OCI-M1 (cell line): ENCODE measurements around the gene PTPN4.

Experiments
- DNase-seq: peaks from one replicate; lab custom pipeline; 2025; lab: John Stamatoyannopoulos, UW

The PTPN4 gene, protein sequence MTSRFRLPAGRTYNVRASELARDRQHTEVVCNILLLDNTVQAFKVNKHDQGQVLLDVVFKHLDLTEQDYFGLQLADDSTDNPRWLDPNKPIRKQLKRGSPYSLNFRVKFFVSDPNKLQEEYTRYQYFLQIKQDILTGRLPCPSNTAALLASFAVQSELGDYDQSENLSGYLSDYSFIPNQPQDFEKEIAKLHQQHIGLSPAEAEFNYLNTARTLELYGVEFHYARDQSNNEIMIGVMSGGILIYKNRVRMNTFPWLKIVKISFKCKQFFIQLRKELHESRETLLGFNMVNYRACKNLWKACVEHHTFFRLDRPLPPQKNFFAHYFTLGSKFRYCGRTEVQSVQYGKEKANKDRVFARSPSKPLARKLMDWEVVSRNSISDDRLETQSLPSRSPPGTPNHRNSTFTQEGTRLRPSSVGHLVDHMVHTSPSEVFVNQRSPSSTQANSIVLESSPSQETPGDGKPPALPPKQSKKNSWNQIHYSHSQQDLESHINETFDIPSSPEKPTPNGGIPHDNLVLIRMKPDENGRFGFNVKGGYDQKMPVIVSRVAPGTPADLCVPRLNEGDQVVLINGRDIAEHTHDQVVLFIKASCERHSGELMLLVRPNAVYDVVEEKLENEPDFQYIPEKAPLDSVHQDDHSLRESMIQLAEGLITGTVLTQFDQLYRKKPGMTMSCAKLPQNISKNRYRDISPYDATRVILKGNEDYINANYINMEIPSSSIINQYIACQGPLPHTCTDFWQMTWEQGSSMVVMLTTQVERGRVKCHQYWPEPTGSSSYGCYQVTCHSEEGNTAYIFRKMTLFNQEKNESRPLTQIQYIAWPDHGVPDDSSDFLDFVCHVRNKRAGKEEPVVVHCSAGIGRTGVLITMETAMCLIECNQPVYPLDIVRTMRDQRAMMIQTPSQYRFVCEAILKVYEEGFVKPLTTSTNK

DNA sequence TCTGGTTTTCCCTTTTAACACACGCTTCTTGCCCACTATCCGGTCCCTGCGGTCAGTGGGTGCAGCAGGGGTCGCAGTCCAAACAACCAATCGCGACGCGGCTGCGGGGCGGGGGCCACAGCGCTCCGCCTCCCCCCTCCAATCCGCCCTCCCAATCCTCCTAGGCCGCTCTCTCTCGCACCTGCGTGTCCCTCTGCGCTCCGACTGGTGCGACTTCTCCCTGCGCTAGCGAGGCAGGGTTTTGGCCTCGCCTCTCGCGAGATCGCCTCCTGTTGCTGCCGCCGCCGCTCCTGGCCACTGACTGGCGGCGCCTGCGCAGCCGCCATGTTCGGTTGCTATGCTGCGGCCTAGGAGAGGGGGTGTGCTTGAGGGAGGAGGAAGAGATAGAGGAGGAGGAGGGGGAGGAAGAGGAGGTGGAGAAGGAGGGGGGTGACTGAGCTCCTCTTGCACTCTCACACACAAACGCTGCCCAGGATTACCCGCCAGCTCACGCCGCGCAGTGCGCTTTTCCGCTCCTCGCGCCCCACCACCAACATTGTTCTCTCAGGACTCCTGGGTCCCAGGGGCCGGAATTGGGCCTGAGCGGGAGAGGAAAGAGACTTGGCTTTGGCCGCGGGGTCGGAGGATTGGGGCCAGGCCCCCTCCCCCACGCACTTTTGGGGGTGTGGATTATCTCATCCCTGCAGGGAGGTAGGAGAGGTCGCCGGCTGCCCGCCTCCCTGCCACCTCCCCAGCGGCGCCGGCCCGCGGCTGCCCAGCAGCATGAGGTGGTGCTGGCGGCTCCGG lies at the start of gene PTPN4:
PTPN4 (plus strand) TSS at position 472 of the 786 bp plus-strand sequence. CDS start 49,932 bp downstream, outside the sequence.
- peak; percentile 98 for DNase-seq

DNA sequence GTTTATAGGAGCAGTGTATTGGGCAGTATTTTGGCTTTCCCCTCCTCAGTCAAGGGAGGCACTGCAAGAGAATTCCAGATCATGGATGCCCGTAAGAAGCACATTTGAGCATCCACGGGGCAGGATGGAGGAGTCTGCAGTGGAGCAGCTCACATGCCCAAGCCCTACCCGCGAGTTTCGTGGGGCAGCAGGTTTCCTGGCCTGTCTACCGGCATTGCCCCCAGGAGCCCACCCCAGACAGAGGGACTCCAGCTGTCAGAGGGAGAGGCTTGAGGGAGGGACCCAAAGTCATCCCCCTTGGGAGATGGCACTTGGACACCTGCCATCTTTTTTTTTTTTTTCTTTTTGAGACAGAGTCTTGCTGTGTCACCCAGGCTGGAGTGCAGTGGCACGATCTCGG lies 49.4 kb upstream of the PTPN4 start:
- no peak for DNase-seq

DNA sequence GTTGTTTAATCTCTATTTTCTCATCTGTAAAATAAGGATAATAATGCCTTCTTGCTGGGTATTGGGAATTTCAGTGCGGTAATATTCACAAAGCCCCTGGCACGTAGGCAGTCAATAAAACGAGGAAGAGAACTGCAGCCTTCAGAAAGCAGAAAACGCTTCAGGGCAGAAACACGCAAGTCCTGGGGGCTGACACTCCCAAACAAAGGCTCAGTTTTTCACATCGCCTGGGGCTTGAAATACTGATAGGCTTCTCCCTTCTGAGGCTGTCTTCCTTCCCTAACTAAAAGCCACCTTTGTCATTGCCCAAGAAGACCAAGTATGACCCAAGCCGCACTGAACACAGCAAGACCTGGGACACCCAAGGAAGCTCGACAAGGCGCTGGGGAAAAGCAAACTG lies 48.4 kb upstream of the PTPN4 start:
- no peak for DNase-seq

DNA sequence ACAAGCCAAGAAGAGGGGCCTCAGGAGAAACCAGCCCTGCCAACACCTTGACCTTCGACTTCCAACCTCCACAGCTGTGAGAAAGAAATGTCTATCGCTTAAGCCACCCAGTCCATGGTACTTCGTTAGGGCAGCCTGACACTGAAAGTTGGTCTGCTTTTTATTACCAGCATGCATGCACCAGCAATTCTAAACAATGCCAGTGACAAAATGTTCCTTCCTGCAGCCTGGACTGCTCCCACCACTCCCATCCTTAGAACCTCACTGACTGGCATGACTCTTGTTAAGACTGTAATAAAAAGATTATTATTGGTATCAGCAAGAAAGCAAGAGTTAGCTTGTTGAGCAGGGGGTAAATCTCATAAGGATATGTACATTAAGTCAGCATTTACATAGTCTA lies 47.2 kb upstream of the PTPN4 start:
- no peak for DNase-seq

DNA sequence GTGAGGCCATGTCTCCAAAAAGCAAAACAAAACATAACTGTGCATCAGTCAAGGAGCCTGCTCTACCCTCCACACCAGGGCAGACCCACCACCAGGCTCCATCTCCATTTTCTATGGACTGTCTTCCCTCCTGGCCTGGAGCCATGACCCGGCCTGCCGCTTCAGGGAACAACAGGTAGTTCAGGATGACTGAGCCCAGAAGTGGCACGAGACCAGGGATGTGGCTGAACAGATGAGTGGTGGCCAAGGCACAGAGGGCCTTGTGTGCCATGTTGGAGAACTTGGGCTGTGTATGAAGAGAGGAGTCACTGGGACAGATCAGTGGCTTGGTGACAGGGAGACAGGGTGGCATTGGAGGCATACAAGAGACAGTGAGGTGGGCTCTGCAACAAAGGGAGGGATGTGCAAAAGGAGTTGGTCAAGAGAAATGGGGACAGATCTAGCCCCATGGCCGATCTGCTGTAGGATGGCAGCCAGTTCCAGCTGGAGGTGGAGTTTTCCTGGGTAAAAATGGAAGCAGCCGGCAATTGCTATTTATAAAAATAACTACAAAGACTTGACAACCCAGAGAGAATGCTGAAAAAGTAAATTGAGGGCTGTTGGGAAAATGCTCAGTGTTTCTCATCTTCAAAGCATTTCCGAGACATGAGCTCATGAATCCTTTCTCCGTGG lies 45.8 kb upstream of the PTPN4 start:
- DNase-seq, result no peak

DNA sequence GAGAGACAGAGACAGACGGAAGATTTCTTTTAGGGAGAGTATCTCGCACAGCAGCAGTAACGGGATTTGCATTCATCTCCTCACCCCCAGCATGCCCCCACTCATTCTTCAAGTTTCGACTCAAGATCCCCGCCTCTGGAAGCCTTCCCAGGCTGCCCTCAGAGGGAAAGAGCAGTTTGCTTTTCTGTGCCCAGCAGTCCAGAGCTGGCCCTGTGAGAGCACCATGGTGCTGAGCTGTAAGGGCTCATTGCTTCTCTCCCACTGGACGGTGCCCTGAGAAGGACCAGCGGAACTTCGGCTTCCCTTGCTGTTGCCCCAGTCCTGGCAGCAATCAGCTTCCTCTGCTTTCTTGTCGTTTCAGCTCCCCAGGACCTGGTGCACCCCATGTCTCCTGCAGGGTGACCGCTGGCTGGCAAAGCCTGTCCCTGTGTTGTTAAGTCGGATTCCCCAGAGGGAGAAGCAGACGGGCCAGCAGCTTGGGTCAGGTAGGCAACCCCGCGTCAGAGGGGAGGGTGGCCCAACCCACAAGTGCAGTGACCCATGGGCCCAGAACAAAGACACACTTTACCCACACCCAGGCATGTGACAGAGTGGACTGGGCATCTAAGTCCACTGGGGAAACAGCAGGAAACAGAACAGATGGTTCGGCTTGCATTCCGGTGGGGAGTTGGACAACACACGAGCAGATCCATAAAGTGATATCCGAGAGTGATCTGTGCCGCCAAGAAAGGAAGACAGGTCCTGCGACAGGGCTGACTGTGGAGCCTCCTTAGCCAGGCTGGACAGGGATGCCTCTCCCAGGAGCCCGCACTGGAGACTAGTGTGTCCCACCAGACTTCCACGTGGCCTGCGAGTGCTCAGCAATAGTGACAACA lies 44.1 kb upstream of the PTPN4 start:
- no peak for DNase-seq

DNA sequence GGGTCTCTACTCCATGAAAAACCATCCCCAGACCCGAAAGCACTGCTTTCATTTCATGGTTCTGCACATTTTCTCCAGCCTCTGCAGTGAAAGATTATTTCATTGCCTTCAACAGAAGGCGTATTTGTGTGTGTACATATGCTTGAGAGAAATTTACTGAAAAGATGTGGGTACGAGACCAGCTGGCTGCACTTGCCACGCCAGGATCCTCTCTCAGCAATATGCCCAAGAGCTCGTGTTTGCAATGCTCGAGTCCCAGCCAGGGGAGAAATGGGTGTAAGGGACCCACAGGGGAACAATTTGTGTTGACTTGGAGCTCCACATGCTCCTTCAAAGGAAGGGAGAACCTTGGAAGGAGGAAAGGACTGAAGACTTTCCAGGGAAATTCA lies 43.4 kb upstream of the PTPN4 start:
- no peak for DNase-seq

DNA sequence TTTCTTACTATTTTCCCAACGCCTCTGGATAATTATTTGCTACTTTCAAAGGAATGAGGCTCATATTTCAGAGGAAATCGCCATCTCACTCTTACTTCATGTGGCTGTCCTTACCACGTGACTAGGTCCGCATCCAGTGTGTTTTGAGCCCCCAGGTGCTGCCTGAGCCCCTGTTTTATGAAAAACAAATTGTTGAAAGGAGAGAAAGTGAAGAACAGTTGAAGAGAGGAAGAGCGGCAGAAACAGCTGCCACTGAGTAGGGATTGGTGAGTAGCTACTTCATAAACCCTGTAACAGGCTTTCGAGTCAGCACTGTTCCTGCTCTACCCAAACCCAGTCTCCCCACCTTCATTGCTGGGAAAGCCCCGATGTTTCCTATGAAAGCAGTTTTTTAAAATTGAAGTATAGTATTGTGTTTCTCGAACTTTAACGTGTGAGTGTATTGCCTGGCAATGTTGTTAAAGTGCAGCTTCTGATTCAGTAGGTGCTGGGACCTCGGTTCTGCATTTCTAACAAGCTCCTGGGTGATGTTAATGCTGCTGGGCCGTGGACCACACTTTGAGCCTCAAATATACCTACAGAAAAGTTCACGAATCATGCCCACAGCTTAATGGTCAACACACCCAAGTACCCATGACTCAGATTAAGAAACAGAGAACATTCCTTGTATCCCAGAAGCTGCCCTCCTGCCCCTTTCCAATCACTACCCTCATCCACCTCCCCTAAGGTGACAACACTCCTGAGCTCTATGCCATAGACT lies 41.0 kb upstream of the PTPN4 start:
- DNase-seq, result no peak

DNA sequence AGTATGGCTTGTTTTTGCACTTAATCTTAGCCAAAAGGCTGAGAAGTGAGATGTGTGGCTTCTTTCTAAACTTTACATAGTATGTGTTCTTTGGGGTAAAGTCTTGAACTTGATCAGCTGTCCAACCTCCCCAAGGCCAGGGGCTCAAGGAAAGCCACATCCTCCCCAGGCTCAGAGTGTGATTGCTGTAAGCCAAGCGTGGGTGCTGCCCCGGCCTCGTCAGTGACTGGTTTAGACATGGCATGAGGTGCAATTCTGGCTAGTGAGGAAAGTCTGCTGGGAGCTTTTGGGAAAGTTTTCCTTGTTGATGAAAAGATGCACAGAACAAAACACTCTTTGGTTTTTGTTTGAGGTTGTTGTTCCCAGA lies 40.5 kb upstream of the PTPN4 start:
- DNase-seq, result no peak

DNA sequence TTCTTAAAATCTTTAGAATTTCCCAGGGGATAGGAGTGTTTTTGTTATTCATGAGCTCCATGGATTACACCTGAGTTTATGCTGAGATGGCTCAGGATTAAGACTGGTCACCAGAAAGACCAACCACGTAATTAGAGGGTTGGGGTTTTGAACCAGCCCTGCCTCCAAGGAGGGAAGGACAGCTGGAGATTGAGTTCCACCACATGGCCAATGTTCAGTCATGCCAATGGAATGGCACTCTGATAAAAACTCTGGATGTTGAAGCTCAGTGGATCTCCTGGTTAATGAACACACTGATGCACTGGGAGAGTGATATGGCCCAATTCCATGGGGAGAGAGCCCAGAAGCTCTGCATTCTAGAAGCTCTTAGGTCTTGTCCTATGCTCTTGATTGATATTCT lies 38.7 kb upstream of the PTPN4 start:
- no peak for DNase-seq

DNA sequence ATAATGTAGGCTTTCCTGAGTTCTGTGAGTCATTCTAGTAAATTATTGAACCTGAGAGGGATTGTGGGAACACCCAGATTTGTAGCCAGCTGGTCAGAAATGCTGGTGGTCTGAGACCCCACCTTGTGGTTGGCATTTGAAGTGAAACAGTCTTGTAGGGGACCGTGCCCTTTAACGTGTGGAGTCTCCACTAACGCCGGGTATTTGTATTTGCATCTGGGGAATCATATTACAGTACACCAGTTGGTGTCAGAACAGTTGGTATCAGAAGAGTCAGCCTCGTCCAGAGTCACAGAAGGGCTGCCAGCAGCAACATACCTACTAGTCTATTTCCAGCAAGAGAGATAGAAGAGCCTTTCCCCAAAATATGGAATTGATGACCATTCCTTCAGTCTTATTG lies 38.3 kb upstream of the PTPN4 start:
- no peak for DNase-seq

DNA sequence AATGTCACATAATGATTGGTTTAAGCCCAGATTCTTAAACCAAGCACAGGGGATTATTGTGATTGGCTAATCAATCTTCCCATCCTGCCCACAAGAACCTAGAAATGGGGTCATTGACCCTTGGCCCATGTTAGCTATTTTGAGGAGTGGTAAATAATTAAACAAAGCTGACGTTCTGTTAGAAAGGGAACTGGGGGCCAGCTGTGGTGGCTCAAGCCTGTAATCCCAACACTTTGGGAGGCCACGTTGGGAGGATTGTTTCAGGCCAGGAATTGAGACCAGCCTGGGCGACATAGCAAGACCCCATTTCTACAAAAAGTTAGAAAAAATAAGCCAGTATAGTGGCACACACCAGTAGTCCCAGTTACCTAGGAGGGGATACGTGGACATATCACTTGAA lies 37.8 kb upstream of the PTPN4 start:
- no peak for DNase-seq

DNA sequence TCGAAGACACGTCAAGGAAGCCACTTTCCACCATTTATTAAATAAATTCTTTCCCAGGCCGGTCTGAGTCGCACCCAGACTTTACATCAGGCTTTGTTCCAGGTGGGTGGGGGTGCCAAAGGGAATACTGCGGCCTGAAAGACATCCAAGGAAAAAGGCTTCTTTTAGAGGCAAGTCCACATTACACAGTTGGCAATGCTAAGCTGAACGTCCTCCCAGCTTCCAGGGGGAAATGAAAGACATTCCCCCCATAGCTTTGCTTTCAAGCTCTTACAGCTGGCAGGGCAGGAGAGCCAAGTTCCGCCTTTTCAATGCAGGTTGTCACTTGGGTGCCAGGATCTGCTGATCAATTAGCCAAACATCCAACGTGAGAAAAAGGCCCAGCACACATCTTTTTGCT lies 36.5 kb upstream of the PTPN4 start:
- no peak for DNase-seq

DNA sequence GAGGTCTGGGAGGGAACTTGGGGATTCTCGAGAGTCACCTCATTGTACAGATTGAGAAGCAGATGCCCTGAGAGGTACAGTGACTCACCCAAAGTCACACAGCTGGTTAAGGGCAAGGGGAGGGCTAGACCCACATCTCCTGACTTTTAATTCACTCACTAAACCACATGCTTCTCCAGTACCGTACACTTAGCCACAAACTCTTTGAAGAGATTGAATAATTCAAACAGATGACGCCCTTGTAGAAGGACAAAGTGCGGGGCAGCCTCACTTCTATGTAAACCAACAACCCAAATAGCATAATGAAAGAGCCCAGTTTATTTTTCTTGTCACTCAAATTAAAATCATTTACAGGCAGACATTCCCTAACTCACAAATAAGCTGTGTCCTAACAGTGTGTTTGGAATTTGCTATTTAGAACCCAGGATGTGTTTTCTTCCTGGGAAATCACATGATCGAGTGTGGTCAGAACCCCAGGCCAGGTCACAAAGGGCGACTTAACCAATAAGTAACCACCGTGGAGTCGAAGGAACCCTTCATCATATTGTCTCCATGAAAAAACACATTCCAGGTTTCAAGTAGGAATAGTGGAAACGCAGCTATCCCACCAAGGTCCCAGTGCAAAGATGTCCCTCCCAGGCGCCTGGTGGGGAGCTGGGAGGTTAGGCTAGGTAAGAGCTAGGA lies 35.8 kb upstream of the PTPN4 start:
- no peak for DNase-seq

DNA sequence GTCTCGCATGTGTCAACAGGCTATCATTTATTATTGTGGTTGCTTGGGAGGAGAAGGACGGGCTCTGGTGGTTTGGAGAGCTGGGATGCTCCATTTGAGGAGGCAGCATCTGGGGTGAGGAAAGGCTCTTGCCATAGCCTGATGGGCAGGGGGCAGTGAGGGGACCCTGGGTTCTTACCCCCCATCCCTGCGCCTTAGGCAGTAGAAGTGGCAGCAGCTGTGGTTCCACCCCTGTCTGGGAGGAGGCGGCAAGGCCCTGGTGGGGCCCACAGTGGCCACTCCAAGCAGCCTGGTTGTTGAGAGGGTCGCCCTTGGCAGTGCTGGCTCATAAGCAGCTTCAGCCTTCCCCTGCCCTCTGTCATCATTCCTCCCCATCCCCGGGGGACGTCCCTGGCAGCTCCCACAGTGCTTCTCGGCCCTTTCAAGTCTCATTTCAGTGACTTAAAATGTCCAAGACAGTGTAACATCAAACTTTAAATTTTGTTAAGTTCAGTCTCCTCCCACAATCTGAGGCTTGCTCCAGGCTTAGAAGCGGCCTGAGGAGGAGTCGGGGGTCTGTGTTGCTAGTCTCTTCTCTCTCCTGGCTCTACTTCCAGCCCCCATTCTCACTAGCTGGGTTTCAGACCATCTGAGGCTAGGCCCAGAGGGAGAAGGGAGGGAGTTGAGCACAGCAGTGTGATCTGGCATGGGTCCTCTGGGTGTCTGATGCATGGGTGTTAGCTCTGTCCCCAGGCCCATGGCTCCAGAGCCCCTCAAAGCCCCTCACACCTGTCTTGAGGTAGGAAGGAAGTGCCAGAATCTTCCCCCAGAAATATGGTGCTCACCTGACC lies 34.9 kb upstream of the PTPN4 start:
- DNase-seq, result no peak

DNA sequence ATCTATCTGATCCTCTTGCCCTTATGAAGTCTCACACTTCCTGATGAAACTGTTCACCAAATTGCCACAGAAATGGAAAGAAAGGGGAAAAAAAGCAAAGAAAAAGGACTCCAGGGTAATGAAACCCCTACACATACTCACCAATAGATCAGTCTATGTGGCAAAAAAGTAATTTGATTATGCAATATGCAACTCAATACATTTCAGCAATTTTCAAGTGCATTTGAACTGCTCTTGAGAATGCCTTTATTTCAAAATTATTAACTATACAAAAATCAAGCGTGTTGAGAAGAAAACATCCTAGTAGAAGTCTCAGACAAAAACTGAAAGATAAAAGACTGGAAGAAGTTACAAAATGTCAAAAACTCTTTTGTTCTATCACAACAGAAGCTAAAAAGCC lies 32.2 kb upstream of the PTPN4 start:
- no peak for DNase-seq

DNA sequence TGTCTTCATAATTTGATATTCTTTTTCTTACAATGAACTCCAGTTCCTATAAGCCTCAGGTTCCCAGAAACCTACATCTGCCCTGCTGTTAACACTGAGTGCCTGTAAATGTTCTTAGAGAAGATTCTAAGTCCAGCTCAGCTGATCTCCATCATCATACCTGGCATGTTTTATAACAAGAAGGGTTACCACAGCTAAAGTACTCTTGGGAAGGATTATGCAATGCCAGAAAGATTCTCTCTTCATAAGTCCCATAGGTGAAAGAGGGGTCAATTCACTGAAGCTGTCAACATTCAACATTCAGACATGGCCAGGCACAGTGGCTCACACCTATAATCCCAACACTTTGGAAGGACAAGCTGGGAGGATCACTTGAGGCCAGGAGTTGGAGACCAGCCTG lies 31.3 kb upstream of the PTPN4 start:
- DNase-seq, result no peak

DNA sequence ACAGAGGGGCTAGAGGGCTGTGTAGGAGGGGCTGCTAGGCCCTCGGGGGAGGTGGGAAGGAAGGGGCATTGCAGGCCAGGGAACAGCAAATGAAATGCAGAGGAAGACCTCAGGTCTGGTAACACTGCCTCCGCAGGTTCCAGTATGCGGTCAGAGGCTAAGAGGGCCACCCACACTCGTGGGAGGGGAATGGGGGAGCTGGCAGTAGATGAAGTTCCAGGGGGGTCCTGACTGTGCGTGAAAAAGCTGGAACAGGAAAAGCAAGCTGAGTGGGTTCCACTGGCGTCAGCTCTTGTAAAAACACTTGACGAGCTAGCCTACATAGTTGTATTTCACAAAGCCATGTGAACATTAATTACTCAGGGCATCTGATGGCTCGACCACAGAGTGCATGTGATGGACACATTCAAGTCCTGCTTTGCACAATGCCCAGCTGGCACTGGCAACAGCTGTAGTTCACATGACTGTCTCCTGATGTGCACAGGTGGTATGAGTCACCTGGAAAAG lies 29.0 kb upstream of the PTPN4 start:
- DNase-seq, result no peak
